Anterior cingulate cortex (tissue), 58 donors: ENCODE data around the gene FOSB.
"Not testable (repeated sequence)": the region's sequence is repeated elsewhere in the genome, so short reads cannot be mapped to it uniquely, and the experiment has no call there.

Source experiments
- DNase-seq, 58 donors: peaks; one replicate each; lab custom pipeline; 2025; lab: John Stamatoyannopoulos, UW

FOSB gene

GRCh38 chr19:45500918-45501729, 33.3 kb downstream of the FOSB start:
- no peak for DNase-seq

- DNase-seq, result no peak
These were observed 33.9 kb downstream of the FOSB start for GRCh38 chr19:45501730-45502014.

GRCh38 chr19:45502111-45502510, 34.3 kb downstream of the FOSB start:
- no peak for DNase-seq

GRCh38 chr19:45503909-45504308, 36.1 kb downstream of the FOSB start:
- no peak for DNase-seq

- DNase-seq, result no peak
These were observed 37.6 kb downstream of the FOSB start for GRCh38 chr19:45505151-45505995.

- DNase-seq, result no peak
These were observed 38.1 kb downstream of the FOSB start for GRCh38 chr19:45505996-45506245.

- peak in 56 of 58 donors; percentile 35 to 94 (median 80) for DNase-seq
These were observed 38.6 kb downstream of the FOSB start for GRCh38 chr19:45506246-45506988.

- peak in 57 of 58 donors; percentile 11 to 87 (median 68) for DNase-seq
These were observed 39.4 kb downstream of the FOSB start, which contains the start of gene VASP for GRCh38 chr19:45506989-45507871. Gene VASP (plus strand): TSS chr19:45507479. CDS start chr19:45507772, 293 bp downstream.

- DNase-seq, result no peak
These were observed 40.1 kb downstream of the FOSB start for GRCh38 chr19:45507872-45508416.

- DNase-seq, result no peak
These were observed 40.6 kb downstream of the FOSB start for GRCh38 chr19:45508417-45508860.

GRCh38 chr19:45508861-45509691, 41.3 kb downstream of the FOSB start:
- DNase-seq, result peak in 11 of 58 donors; percentile 6 to 30 (median 17)

GRCh38 chr19:45509692-45510015, 41.9 kb downstream of the FOSB start:
- no peak for DNase-seq

GRCh38 chr19:45510352-45510751, 42.6 kb downstream of the FOSB start:
- DNase-seq, result not testable (repeated sequence)

- no peak for DNase-seq
These were observed 43.3 kb downstream of the FOSB start for GRCh38 chr19:45511074-45511473.

GRCh38 chr19:45512881-45513483, 45.2 kb downstream of the FOSB start:
- no peak for DNase-seq

GRCh38 chr19:45514376-45515051, 46.7 kb downstream of the FOSB start:
- DNase-seq, result no peak

GRCh38 chr19:45515081-45515624, 47.4 kb downstream of the FOSB start:
- peak in 16 of 58 donors; percentile 6 to 38 (median 29) for DNase-seq
